Measurements from ENCODE around the gene COX7B.
A peak's percentile ranks its signal among the peaks of the same experiment; 100 is the strongest.
"Not testable (repeated sequence)": the region's sequence is repeated elsewhere in the genome, so short reads cannot be mapped to it uniquely, and the experiment has no call there.

The COX7B gene, protein sequence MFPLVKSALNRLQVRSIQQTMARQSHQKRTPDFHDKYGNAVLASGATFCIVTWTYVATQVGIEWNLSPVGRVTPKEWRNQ
- 24.2 reads per million, percentile 51 among the genes with 10 or more reads in this experiment for total RNA-seq

DNA sequence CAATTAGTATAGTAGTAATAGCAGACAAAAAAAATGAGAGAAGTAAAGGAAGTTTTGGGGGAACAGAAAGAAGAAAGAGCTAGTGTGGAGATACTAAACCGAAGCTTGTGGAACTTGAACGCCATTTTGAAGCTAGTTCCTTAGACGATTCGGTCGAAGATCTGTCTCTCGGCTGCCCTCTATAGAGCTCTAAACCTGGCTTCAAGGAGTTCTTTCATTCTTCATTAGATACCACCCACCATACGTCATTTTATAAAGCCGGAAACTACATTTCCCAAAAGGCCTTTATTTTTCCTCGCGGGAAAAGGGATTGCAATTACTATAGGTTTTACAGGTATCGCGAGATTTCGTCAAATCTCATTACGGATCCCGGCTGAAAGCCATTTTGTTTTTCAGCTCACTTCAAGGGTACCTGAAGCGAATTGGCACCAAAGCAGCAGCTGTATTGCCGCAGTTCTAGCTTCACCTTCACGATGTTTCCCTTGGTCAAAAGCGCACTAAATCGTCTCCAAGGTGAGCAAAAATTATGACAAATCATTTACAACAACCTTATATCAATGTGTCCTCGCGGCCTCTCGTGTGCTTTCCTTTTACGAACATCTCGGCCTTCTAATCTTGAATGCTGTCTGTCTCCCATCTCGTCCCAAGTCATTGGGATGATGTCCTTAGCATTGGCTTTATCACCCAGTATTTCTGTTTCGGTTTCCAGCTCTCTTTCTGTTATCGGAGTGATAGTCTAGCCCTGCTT is at the start of gene COX7B:
TSS of gene COX7B (plus strand) at position 388 of the 748 bp plus-strand sequence. CDS start at position 474, 86 bp downstream.
- peak; percentile 60 for DNase-seq

DNA sequence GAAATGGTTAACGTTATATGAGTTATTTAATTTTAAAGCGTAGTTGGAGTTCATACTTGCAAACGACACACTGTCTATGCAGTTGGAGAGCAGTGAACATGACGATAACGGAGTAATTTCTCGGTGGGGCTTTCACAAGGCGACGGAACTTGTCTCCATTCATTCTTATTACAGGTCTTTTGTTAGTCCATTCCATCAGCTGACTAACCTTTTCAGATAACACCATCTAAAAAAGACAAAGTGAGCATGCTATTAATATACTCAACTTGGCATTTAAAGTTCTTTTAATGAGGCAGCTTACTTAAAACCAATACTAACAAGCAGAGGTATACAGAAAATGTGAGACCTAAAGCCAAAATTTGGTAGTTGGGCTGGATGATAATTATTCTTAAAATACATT is 23.9 kb upstream of the COX7B start:
- no peak for DNase-seq

DNA sequence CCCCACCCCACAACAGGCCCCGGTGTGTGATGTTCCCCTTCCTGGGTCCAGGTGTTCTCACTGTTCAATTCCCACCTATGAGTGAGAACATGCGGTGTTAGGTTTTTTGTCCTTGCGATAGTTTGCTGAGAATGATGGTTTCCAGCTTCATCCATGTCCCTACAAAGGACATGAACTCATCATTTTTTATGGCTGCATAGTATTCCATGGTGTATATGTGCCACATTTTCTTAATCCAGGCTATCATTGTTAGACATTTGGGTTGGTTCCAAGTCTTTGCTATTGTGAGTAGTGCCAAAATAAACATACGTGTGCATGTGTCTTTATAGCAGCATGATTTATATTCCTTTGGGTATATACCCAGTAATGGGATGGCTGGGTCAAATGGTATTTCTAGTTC is 17.9 kb upstream of the COX7B start:
- not testable (repeated sequence) for DNase-seq

DNA sequence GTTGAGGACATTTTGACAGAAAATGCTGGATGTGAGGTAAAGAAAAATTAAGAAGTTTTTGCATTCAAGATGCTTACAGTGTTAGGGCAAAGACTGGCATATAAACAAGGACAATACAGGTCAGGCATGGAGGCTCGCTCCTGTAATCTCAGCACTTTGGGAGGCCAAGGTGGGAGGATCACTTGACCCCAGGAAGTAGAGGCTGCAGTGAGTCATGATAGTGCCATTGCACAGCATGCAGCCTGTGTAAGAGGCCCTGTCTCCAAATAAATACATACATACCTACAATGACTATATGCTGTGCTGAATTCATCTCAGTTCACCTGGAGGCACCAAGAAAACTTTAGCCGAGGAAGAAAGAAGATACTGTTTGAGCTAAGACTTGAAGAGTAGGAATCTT is 6.4 kb upstream of the COX7B start:
- no peak for DNase-seq

DNA sequence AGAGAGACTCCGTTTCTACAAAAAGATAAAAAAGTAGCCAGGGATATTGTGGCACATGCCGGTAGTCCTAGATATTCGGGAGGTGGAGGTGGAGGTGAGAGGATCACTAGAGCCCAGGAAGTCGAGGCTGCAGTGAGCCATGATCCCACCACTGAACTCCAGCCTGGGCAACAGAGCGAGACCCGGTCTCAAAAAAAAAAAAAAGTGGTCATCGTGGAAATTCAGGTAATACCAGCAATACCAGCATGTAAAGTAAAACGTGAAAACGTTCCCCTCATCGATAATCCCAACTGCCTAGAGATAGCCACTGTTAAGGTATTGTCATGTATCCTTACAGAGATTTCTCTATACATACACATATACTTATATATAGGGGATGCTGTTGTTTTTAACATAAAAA is 5.6 kb upstream of the COX7B start:
- no peak for DNase-seq

DNA sequence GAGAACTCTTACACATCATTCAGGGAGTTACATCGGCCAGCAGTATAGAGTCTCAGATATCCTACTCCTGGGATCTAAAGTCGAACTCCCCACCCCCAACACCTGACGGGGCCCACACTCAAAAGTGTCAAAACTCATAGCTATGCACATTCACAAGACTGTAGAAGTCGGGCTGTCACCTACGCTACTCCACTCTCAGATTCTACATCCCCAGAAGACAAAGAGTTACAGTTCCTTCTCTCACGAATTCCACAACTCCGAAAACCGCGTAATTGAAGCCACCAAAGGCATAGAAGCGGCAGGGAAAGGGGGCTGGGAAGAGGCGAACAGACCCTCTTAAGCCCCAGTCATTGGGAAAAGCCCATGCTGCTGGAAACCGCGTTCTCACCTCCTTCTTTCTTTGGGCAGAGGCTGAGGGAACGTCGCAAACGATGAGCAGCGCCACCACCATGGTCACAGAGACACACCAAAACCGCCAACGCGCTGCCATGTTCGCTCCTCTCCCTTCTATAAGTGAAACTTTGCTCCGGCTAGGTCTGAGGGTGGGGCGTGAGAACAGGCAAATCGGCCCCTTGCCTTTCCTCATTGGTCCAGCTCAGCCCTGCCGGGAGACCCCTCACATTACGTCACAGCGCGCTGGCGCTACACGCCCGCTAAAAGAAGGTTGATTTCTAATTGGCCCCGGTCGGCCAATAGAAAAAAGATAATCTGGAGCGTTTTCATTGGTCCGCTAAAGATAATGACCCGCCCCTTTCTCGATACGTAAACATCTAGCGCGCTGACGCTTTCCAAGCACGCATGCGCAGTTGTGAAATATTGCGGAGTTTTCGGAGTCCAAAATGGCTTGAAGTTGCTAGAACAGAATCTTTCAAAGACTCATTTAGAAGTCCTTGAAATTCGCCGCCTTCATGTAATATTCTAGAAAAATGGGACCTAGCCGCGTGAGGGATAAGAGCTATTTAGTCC is 4.1 kb upstream of the COX7B start, which contains the start of gene MAGT1:
TSS of gene MAGT1 (minus strand) at position 515 of the 966 bp plus-strand sequence. CDS start at position 490, 25 bp downstream.
- DNase-seq = peak; percentile 84

DNA sequence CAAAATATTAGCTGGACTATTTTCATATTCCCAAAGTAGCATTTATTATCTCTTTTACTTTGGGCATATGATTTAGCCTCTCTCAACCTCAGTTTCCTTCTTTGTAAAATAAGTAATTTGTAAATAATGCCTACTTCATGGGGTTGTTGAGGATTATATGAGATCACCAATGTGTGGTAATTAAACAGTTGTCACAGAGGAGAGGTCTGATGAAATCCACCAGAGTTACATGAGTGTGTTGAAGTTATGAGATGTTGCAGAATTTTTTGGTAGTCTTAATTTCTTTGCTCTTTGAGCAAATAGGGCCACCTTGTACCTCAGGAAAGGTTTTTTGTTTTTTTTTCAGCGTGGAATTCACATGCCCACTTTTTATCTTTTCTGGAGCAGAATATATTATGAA is 1.4 kb downstream of the COX7B start:
- DNase-seq = no peak

DNA sequence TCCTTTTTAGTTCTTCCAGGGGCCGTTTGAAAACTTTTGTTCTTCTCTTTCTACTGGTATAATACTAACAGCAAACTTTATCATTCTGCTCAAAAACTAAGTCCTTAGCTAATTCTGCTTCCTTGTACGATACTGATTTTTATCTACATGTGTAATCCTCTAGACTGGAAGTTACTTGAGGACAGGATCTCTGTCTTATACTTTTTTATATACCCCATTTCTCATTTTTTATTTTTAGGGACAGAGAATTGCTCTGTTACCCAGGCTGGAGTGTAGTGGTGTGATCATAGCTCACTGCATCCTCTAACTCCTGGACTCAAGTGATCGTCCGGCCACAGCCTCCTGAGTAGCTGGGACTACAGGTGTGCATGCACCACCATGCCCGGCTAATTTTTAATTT is 2.2 kb downstream of the COX7B start:
- DNase-seq = no peak

DNA sequence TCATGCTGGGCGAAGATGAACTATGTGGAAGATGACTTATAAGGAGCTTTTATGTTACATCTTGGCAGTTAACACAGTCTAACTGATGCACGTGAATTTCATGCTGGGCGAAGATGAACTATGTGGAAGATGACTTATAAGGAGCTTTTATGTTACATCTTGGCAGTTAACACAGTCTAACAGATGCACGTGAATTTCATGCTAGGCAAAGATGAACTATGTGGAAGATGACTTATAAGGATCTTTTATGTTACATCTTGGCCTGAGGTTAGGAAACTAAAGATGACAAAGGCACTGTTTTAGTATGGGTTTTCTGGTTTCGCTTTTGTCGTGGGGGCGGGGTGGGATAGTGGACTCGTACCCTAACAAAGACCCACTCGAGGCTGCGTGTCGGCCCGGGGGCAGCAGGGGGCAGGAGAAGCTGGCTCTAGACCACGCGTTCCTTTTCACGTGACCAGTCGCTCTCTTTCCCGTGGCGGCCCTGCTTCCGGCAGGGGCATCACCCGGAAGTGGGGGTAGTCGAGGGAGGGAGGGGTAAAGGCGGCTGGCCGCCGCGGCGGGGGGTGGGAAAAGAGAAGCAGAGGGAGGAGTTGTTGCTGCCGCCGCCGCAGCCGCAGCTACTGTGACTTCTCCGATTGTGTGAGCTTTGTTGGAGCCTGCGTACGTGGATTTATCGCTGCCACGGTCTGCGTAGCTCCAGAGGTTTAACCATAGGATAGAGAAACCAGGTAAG is 11.0 kb downstream of the COX7B start, which contains the start of gene ATP7A:
TSS of gene ATP7A (plus strand) at position 586 of the 733 bp plus-strand sequence. CDS start 60,949 bp downstream, outside the sequence.
- DNase-seq = peak; percentile 83

DNA sequence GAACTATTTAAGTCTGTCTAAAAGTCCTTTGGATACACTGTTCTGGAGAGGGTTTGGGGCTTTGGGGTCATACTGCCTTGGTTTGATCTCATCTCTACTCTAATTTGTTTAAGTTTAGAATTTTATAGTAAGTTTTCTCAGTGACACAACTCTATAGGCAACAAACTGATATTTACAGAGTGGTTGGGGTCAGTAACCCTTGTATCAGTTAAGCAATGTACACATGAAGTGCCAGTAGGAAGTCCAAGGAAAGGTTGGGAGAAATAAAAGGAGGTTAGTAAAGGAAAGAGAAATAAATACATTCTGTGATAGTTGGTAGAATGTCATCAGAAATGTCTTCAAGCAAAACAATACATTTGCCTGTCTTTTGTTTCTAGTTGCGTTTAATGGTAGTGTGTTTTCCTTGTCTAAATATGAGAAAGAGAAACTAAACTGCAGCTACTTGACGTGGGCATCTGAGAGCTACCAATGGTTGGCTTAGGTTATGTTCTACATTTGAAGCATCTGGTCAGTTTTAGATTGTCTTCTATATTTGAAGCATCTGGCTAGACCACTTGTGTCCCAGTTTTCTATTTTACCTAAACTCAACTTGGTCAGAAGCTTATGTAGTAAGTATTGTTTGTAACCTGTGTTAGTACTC is 18.1 kb downstream of the COX7B start:
- DNase-seq = no peak

DNA sequence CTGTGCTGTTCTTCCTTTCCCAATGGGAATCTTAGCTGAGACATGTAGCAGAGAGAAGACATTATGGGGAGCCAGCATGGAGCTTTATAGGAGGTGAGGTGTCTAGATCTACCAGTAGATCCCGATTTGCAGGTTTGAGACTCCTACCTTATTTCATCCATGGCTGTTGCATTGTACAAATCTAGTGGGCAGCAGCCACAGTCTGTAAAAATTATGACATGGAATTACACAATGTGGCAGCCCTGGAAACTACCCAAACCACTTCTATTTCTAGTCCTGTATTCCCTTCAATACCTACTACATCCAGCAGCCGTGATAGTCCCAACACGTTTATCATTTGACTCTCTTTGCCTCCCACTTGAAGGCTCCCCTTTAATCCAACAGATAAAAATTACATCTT is 19.3 kb downstream of the COX7B start:
- no peak for DNase-seq

DNA sequence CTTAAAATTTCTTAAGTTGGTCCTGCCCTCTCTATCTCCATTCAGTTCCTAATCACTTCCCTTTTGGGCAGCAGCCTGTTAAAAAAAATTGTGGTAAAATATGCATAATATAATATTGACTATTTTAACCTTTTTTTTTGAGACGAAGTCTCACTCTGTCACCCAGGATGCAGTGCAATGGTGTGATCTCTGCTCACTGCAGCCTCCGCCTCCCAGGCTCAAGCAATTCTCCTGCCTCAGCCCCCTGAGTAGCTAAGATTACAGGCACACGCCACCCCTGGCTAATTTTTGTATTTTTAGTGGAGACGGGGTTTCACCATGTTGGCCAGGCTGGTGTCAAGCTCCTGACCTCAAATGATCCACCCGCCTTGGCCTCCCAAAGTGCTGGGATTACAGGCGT is 20.1 kb downstream of the COX7B start:
- DNase-seq = not testable (repeated sequence)

DNA sequence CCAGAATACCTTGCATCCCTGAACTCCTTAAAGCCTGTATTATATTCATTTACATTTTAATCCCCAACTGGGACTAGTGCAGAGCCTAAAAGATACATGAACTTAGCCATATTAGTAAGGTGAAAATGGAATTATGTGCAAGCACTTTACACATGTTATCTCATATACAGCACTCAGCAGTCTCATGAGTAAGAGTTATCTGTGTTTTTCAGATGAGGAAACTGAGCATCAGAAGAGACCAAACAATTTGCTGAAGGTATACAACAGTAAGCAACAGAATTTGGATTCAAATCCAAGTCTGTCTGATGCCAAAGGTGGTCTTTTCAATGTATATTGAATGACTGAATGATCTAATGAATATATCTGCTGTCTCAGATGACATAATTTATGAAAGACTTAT is 23.5 kb downstream of the COX7B start:
- no peak for DNase-seq

DNA sequence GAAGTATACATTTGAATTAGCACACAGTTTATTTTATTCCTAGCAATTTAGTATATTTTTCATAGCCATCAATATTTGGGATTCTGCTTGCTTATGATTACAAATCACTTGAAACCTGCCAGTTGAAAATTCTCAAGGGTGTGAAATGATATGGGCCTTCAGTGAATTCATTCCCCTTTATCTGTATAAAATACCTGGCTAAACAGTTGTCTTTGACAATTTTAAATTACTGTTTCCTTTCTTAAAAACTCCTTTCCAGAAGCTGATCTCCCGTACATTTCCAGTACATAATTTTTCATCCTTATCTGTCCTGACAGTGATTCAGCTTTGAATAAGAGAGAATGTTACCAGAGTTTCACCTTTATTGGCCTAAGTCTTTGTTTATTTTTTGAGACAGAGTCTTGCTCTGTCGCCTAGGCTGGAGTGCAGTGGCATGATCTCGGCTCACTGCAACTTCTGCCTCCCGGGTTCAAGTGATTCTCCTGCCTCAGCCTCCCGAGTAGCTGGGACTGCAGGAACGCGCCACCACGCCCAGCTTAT is 25.1 kb downstream of the COX7B start:
- no peak for DNase-seq

DNA sequence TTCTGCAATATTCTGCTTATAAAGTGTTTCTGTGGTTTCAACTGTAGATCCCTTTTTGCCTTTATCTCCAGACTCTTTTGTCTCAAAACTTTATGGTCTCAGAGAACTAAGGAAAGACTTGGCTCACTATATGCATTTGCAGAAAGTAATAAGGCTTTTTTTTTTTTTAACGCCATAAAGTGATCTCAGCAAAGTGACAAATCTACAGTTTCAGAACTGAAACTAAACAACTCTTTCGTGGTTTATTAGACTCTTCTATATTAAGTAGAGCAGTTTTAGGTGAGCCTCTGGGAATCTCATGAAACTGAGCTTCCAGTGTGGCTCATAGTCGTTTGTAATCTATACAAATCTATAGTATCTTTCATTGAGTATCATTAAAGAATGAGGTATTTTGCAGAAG is 26.5 kb downstream of the COX7B start:
- no peak for DNase-seq

DNA sequence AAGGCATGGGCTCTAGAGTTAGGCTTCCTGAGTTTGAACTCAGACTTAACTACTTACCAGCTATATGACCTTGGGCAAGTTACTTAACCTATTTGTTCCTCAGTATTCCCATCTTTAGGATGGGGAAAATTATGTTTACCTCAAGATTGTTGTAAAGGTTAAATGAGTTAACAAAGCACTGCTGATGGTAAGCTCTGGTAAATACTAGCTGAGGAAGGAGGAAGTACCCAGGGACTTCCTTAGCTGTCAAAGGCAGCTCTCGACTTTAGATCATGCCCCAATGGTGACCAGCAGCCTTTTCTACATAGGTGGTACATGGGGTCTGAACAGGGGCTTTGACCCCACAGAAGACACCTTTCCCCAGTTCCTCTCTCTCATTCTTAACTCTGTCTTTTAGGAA is 31.3 kb downstream of the COX7B start:
- DNase-seq = no peak

DNA sequence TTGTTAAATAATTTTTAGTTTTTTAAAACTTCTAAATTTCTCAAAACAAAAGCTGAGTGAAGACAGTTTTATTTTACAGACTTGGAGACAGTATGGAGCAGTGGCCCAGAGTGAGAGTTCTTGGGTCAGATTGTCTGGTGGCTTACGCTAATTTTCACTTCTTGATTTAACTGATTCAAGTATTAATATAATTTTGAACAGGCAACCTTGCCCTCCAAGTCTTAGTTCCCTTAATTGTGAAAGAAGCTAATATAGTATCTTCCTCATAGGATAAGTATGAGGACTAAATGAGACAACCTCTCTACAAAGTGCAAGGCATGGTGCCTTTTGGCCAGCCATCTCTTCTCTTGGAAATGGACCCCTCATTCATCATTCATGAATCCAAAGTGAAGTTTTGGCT is 36.6 kb downstream of the COX7B start:
- no peak for DNase-seq

DNA sequence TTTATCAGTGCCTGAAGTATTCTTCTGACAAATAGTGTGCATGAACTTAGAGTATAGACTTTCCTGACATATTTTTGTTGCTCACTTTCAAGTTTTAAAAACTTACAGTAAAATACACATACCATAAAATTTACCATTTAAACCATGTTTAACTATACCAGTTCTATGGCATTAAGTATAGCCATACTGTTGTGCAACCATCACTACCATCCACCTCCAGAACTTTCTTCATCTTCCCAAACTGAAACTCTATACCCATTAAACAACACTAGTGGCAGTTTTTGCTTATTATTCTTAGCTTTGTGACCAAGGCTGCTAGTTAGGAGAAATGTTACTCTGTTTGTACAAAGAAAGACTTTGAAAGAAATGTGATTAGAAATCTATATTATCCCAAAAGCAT is 37.0 kb downstream of the COX7B start:
- DNase-seq = no peak

DNA sequence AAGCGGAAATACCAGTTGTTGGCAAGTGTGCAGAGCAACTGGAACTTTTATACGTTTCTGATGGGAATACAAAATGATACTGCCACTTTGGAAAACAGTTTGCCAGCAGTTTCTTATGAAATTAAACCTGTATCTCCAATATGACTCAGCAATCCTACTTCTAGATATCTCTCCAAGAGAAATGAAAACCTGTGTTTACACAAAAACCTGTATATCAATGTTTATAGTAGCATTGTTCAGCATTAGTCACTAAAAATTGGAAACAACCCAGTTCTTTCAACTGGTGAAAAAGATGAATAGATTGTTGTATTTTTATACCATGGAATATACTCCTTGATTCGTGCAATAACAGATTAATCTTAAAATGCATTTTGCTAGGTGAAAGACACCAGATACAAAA is 38.0 kb downstream of the COX7B start:
- DNase-seq = no peak

DNA sequence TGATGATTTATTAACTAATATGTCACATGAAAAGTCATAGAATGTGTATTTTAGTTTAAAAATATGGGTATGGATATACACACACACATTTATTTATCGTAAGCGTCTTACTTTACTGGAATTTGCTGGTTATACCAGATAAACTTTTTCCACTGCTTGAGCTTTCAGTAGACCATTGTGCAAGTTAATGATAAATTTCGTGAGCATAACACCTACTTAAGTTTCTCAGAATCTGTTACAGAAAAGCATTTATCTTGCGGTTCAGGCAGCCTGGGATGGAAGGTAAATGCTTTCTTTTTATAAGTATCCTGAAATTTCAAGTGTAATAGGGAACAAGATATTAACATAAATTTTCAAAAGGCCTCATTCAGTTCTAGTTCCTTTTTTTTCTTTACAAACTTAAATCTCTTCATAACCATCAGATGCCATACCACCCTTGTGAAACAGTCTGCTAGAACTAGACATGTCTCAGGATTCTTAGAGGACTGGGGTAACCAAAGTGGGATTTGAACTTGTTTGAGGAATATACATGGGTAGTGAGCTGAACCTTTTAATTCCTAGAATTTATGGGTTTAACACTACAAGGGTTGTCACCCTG is 38.9 kb downstream of the COX7B start:
- no peak for DNase-seq

DNA sequence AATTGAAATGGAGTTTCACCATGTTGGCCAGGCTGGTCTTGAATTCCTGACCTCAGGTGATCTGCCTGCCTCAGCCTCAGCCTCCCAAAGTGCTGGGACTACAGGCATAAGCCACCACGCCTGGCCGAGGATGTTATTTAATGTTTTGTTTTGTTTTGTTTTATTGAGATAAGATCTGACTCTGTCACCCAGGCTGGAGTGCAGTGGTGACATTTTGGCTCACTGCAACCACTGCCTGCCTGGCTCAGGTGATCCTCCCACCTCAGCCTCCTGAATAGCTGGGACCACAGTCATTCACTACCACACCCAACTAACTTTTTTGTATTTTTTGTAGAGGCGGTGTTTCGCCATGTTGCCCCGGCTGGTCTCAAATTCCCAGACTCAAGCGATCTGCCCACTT is 45.8 kb downstream of the COX7B start:
- DNase-seq = not testable (repeated sequence)

Data from effector CD4-positive, alpha-beta T cell (primary cell).